B cell (primary cell): Measurements from ENCODE around the gene ZNF831.

Source experiments
- EZH2 ChIP-seq: IDR thresholded peaks from 2 replicates; pipeline ENCODE4 v1.6.1; 2012; ENCODE audit warnings: borderline replicate concordance, low read depth, mild to moderate bottlenecking, moderate library complexity, low read length; ENCODE audit not compliant: insufficient read depth, poor library complexity, severe bottlenecking
- TF ChIP-seq, protein P1 (sequence below): fragments of 200-600 bp; IDR thresholded peaks from one replicate; pipeline ENCODE4 v1.8.0; 2022; ENCODE audit warnings: antibody characterized with exemption, mild to moderate bottlenecking

DNA sequence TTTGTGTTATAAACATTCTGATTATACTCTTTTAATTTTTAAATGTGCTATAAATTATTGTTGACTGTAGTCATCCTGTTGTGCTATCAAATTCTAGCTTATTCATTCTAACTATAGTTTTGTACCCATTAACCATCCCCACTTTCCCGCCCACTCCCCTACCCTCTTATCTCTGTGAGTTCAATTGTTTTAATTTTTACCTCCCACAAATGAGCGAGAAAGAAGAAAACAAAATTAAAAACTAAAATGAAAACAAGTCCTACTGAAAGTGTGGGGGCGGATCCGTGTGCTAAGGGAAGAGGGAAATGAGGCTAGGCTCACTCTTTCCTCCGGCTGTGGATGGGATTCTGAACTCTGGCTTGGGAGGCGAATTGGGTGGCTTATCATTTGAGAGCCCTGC, 6.6 kb upstream of the ZNF831 start:
- TF ChIP-seq, protein P1, sequence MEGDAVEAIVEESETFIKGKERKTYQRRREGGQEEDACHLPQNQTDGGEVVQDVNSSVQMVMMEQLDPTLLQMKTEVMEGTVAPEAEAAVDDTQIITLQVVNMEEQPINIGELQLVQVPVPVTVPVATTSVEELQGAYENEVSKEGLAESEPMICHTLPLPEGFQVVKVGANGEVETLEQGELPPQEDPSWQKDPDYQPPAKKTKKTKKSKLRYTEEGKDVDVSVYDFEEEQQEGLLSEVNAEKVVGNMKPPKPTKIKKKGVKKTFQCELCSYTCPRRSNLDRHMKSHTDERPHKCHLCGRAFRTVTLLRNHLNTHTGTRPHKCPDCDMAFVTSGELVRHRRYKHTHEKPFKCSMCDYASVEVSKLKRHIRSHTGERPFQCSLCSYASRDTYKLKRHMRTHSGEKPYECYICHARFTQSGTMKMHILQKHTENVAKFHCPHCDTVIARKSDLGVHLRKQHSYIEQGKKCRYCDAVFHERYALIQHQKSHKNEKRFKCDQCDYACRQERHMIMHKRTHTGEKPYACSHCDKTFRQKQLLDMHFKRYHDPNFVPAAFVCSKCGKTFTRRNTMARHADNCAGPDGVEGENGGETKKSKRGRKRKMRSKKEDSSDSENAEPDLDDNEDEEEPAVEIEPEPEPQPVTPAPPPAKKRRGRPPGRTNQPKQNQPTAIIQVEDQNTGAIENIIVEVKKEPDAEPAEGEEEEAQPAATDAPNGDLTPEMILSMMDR: no peak
- no peak for TF ChIP-seq EZH2
